Neural cell (in vitro differentiated cells): Measurements from ENCODE around the gene RNF145. TPM values are rescaled to one million over a fixed set of nuclear protein-coding genes. Genes with fewer than 3 reads are reported as not detected.

Source experiments
- H2AFZ ChIP-seq: fragments of 200-600, 300-800 bp; sonication (generic), shearing (Covaris generic); 2 replicates; pipeline ENCODE4 v1.6.0; 2014; ENCODE audit warnings: low read depth, mild to moderate bottlenecking, antibody characterized with exemption, low read length, moderate library complexity
- H3F3A ChIP-seq: fragments of 200-600 bp; shearing (Covaris generic); 2 replicates; pipeline ENCODE4 v1.6.1; 2016; ENCODE audit warnings: mild to moderate bottlenecking, moderate library complexity, mixed read lengths, antibody characterized with exemption, low read length; ENCODE audit not compliant: insufficient read depth, poor library complexity, severe bottlenecking
- H3K27ac ChIP-seq: fragments of 200-600, 300-800 bp; sonication (generic), shearing (Covaris generic); 2 replicates; pipeline ENCODE4 v1.5.1; 2014; ENCODE audit warnings: mild to moderate bottlenecking, low read length, moderate library complexity
- H3K27me3 ChIP-seq: fragments of 300-800, 200-600 bp; sonication (generic), shearing (Covaris generic); 2 replicates; pipeline ENCODE4 v1.6.0; 2014; ENCODE audit warnings: mild to moderate bottlenecking, low read depth, low read length, moderate library complexity; ENCODE audit not compliant: insufficient read depth
- H3K36me3 ChIP-seq: fragments of 300-800, 200-600 bp; sonication (generic), shearing (Covaris generic); 2 replicates; pipeline ENCODE4 v1.5.1; 2014; ENCODE audit warnings: mild to moderate bottlenecking, antibody characterized with exemption, low read length, moderate library complexity; ENCODE audit not compliant: insufficient read depth
- H3K4me2 ChIP-seq: fragments of 300-800, 200-600 bp; sonication (generic), shearing (Covaris generic); 2 replicates; pipeline ENCODE4 v1.6.0; 2014; ENCODE audit warnings: mild to moderate bottlenecking, low read length
- H3K4me3 ChIP-seq: fragments of 300-800, 200-600 bp; sonication (generic), shearing (Covaris generic); 2 replicates; pipeline ENCODE4 v1.5.1; 2014; ENCODE audit warnings: mild to moderate bottlenecking, low read length, moderate library complexity
- H3K79me2 ChIP-seq: fragments of 200-600 bp; shearing (Covaris generic); replicated peaks from 2 replicates; pipeline ENCODE4 v1.6.0; 2014; ENCODE audit warnings: mild to moderate bottlenecking, low read length, moderate library complexity; ENCODE audit not compliant: insufficient read depth
- H3K9ac ChIP-seq: fragments of 300-800, 200-600 bp; sonication (generic), shearing (Covaris generic); 2 replicates; pipeline ENCODE4 v1.6.1; 2016; ENCODE audit warnings: mild to moderate bottlenecking, low read length, mixed read lengths
- H3K9me2 ChIP-seq: fragments of 200-600 bp; shearing (Covaris generic); 2 replicates; pipeline ENCODE4 v1.6.1; 2016; ENCODE audit warnings: mild to moderate bottlenecking, low read length, mixed read lengths; ENCODE audit not compliant: insufficient read depth
- H3K9me3 ChIP-seq: fragments of 200-600, 300-800 bp; sonication (generic), shearing (Covaris generic); 2 replicates; pipeline ENCODE4 v1.6.1; 2016; ENCODE audit warnings: mild to moderate bottlenecking, mixed run types, low read length, moderate library complexity, mixed read lengths
- H4K20me1 ChIP-seq: fragments of 200-600 bp; shearing (Covaris generic); 2 replicates; pipeline ENCODE4 v1.6.1; 2016; ENCODE audit warnings: mild to moderate bottlenecking, mixed run types; ENCODE audit not compliant: insufficient read depth
- CTCF ChIP-seq: fragments of 450-650 bp; IDR thresholded peaks from 2 replicates; pipeline ENCODE4 v1.5.1; 2014; ENCODE audit warnings: antibody characterized with exemption, mild to moderate bottlenecking, moderate library complexity; ENCODE audit not compliant: poor library complexity, severe bottlenecking
- EP300 ChIP-seq: fragments of 450-650 bp; conservative IDR thresholded peaks from 2 replicates; pipeline ENCODE4 v1.6.1; 2014; ENCODE audit warnings: antibody characterized with exemption, mild to moderate bottlenecking, moderate library complexity; ENCODE audit not compliant: poor library complexity, severe bottlenecking
- EZH2 ChIP-seq: fragments of 200-600, 300-800 bp; shearing (Covaris generic), sonication (generic); IDR thresholded peaks from 2 replicates; pipeline ENCODE4 v1.6.1; 2014; ENCODE audit warnings: antibody characterized with exemption, low read length, borderline replicate concordance, mild to moderate bottlenecking; ENCODE audit not compliant: insufficient read depth, poor library complexity, severe bottlenecking
- MXI1 ChIP-seq: fragments of 450-650 bp; conservative IDR thresholded peaks from 2 replicates; pipeline ENCODE4 v1.6.1; 2014; ENCODE audit warnings: antibody characterized with exemption, mild to moderate bottlenecking; ENCODE audit not compliant: poor library complexity, severe bottlenecking
- POLR2AphosphoS5 ChIP-seq: IDR thresholded peaks from 2 replicates; pipeline ENCODE4 v1.6.1; 2012
- RAD21 ChIP-seq: fragments of 450-650 bp; conservative IDR thresholded peaks from 2 replicates; pipeline ENCODE4 v1.6.1; 2014; ENCODE audit warnings: antibody characterized with exemption, mild to moderate bottlenecking, moderate library complexity
- REST ChIP-seq: IDR thresholded peaks from 2 replicates; pipeline ENCODE4 v1.6.1; 2012; ENCODE audit warnings: borderline replicate concordance
- SMC3 ChIP-seq: fragments of 450-650 bp; conservative IDR thresholded peaks from 2 replicates; pipeline ENCODE4 v1.6.1; 2014; ENCODE audit warnings: antibody characterized with exemption, mild to moderate bottlenecking, moderate library complexity; ENCODE audit not compliant: poor library complexity
- TAF1 ChIP-seq: IDR thresholded peaks from 2 replicates; pipeline ENCODE4 v1.6.1; 2012; ENCODE audit warnings: low read depth
- polyA plus RNA-seq: library from polyadenylated mRNA; depleted of rRNA; stranded (reverse); fragments of >200 nt; gene quantifications from 2 replicates; pipeline ENCODE4 v1.2.3, GENCODE V29; 2014

Gene RNF145
- polyA plus RNA-seq, 1 donor from 2014 or later, result 52.4 TPM

GRCh38 chr5:159207222-159207685 lies 2.1 kb downstream of the RNF145 start (continued):
- TF ChIP-seq SMC3 (no peak), POLR2AphosphoS5 (no peak), TAF1 (no peak)

GRCh38 chr5:159206818-159207217 lies 2.5 kb downstream of the RNF145 start:
- H3K9ac ChIP-seq, result peak overlapping the region; percentile 83
- H3K9me2 ChIP-seq, result peaks cover 2% of the 10 kb centered on the region
- TF ChIP-seq SMC3 (no peak), TAF1 (no peak), POLR2AphosphoS5 (no peak), EP300 (no peak), CTCF (no peak), MXI1 (no peak), REST (no peak), RAD21 (no peak), EZH2 (no peak)
- H3K9me3 ChIP-seq, result no peaks in the 10 kb centered on the region
- no peaks in the 10 kb centered on the region for H3K27me3 ChIP-seq
- H3K4me2 ChIP-seq, result peak overlapping the region; percentile 88
- H3K27ac ChIP-seq, result peak overlapping the region; percentile 86
- no peaks in the 10 kb centered on the region for H3K36me3 ChIP-seq
- H3K79me2 ChIP-seq, result peaks cover 59% of the 10 kb centered on the region
- H4K20me1 ChIP-seq, result no peaks in the 10 kb centered on the region
- H3K4me3 ChIP-seq, result peak overlapping the region; percentile 79
- peaks cover 11% of the 10 kb centered on the region for H3F3A ChIP-seq
- no peak overlapping the region for H2AFZ ChIP-seq

GRCh38 chr5:159206368-159206767 lies 3.0 kb downstream of the RNF145 start:
- Histone ChIP-seq H3K9ac (peak overlapping the region; percentile 83), H3K4me3 (peak overlapping the region; percentile 79), H3K79me2 (peaks cover 64% of the 10 kb centered on the region)

More at GRCh38 chr5:159206368-159206767, 3.0 kb downstream of the RNF145 start:
- Histone ChIP-seq H2AFZ (no peak overlapping the region), H3F3A (peaks cover 11% of the 10 kb centered on the region), H3K36me3 (no peaks in the 10 kb centered on the region), H4K20me1 (no peaks in the 10 kb centered on the region), H3K4me2 (peak overlapping the region; percentile 88), H3K9me3 (no peaks in the 10 kb centered on the region), H3K27me3 (no peaks in the 10 kb centered on the region), H3K27ac (no peak overlapping the region), H3K9me2 (peaks cover 2% of the 10 kb centered on the region)
- no peak for TF ChIP-seq POLR2AphosphoS5
- no peak for TF ChIP-seq SMC3
- TF ChIP-seq RAD21, result no peak
- no peak for TF ChIP-seq REST
- no peak for TF ChIP-seq EP300
- no peak for TF ChIP-seq EZH2
- TF ChIP-seq MXI1, result no peak
- TF ChIP-seq CTCF, result no peak
- no peak for TF ChIP-seq TAF1
